Gastroesophageal sphincter (tissue), 3 donors: Measurements from ENCODE around the gene DSCAML1.

Source experiments
- CTCF ChIP-seq, 4 experiments: fragments of 200-600 bp in 2 of 4; fragments of 450-650 bp in 2 of 4; sonication (generic) in 1 of 4; IDR thresholded peaks; one replicate each; pipeline ENCODE4 v1.5.1; 2017 to 2019; ENCODE audit warnings: antibody characterized with exemption in 4 of 4, mild to moderate bottlenecking in 2 of 4, moderate library complexity in 2 of 4
- EP300 ChIP-seq: sonication (generic); formaldehyde crosslinking; IDR thresholded peaks from one replicate; pipeline ENCODE4 v1.6.1; 2017; ENCODE audit warnings: antibody characterized with exemption, mild to moderate bottlenecking
- POLR2A ChIP-seq, 2 donors: fragments of 450-650 bp; IDR thresholded peaks; one replicate each; pipeline ENCODE4 v1.6.1; 2017; ENCODE audit warnings: antibody characterized with exemption in 2 of 2, mild to moderate bottlenecking in 2 of 2, moderate library complexity in 1 of 2
- POLR2AphosphoS5 ChIP-seq: sonication (generic); formaldehyde crosslinking; IDR thresholded peaks from one replicate; pipeline ENCODE4 v1.6.1; 2017; ENCODE audit warnings: antibody characterized with exemption

- TF ChIP-seq CTCF (IDR thresholded peaks at IDR 0.05) (no peak), POLR2AphosphoS5 (no peak), POLR2A (IDR thresholded peaks at IDR 0.05) (no peak), EP300 (no peak)
Observed at GRCh38 chr11:117483372-117483771, 313.6 kb downstream of the DSCAML1 start.
